ENCODE data around the gene PRSS53.

Gene PRSS53

DNA sequence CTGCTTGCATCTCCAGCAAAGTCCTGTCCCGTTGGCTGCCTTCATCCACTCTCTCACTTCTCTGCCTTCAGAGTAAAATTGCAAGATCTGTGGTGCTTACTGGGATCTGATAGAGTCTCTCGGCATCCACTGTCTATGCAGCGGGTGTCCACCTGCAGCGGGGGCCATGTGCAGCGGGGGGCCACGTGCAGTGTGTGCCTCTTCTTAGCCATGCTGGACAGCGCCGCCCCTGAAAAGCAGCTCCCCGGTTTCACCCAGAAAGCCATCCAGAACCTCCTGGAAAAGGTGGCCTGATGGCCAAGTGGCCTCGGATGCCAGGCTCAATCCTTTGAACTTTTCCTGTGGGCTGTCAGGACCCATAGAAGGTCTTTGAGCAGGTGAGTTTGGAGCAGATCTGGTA lies 45.9 kb downstream of the PRSS53 start:
- Histone ChIP-seq H3K4me1 (ENCODE audit: insufficient read depth, low read length) (no peaks in the 10 kb centered on the region), H3K9me3 (ENCODE audit: insufficient read depth, low read depth, low read length) (no peaks in the 10 kb centered on the region), H3K4me3 (ENCODE audit: low read length) (no peak overlapping the region; the same call in 1 of the 2 replicates), H3K27me3 (ENCODE audit: insufficient read depth, low read length) (no peaks in the 10 kb centered on the region), H3K27ac (ENCODE audit: low read length) (no peak overlapping the region), H3K9ac (ENCODE audit: low read depth, low read length) (no peak overlapping the region), H3K36me3 (ENCODE audit: insufficient read depth, low read depth, low read length) (no peaks in the 10 kb centered on the region)

DNA sequence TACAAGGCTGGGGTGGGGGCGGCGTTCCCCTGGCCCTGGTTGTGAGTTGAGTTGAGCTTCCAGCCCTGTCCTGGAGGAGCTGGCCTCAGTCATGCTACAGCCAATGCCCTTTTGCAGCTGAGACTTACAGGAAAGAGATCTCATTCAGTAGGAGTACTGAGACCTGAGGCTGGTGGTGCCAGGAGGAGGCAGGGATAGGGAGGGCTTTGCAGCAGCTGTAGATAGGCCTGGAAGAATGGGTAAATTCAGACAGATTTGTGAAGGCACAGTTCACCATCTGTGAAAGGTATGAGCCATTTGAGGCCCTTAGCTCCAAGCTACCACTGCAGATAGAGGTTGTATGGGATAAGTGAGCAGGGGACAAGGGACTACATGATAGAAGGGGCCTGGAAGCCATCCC lies 49.8 kb downstream of the PRSS53 start:
- no peak overlapping the region for H3K27ac ChIP-seq (ENCODE audit: low read length)
- peaks cover 5% of the 10 kb centered on the region; the same call in 1 of the 2 replicates for H3K36me3 ChIP-seq (ENCODE audit: insufficient read depth, low read depth, low read length)
- no peak overlapping the region for H3K9ac ChIP-seq (ENCODE audit: low read depth, low read length)

GRCh38 chr16:31036691-31037090 lies 52.1 kb downstream of the PRSS53 start:
- H3K9ac ChIP-seq (ENCODE audit: low read depth, low read length), result no peak overlapping the region
- H3K4me1 ChIP-seq (ENCODE audit: insufficient read depth, low read length), result no peaks in the 10 kb centered on the region
- H3K9me3 ChIP-seq (ENCODE audit: insufficient read depth, low read depth, low read length), result no peaks in the 10 kb centered on the region
- H3K27ac ChIP-seq (ENCODE audit: low read length), result no peak overlapping the region
- H3K36me3 ChIP-seq (ENCODE audit: insufficient read depth, low read depth, low read length), result peaks cover 5% of the 10 kb centered on the region; the same call in 1 of the 2 replicates
- H3K27me3 ChIP-seq (ENCODE audit: insufficient read depth, low read length), result no peaks in the 10 kb centered on the region; the same call in 1 of the 2 replicates
- no peak overlapping the region for H3K4me3 ChIP-seq (ENCODE audit: low read length)

More for the DNA sequence above, 49.8 kb downstream of the PRSS53 start:
- Histone ChIP-seq H3K4me1 (ENCODE audit: insufficient read depth, low read length) (no peaks in the 10 kb centered on the region), H3K27me3 (ENCODE audit: insufficient read depth, low read length) (no peaks in the 10 kb centered on the region), H3K4me3 (ENCODE audit: low read length) (no peak overlapping the region), H3K9me3 (ENCODE audit: insufficient read depth, low read depth, low read length) (no peaks in the 10 kb centered on the region)

GRCh38 chr16:31033709-31034492 lies 54.8 kb downstream of the PRSS53 start:
- H3K9me3 ChIP-seq (ENCODE audit: insufficient read depth, low read depth, low read length), result no peaks in the 10 kb centered on the region
- no peak overlapping the region for H3K27ac ChIP-seq (ENCODE audit: low read length)
- no peaks in the 10 kb centered on the region; the same call in 1 of the 2 replicates for H3K27me3 ChIP-seq (ENCODE audit: insufficient read depth, low read length)
- H3K36me3 ChIP-seq (ENCODE audit: insufficient read depth, low read depth, low read length), result peaks cover 5% of the 10 kb centered on the region; the same call in 1 of the 2 replicates
- H3K9ac ChIP-seq (ENCODE audit: low read depth, low read length), result peak overlapping the region; percentile 73; the same call in 1 of the 2 replicates
- peak overlapping the region; percentile 82 for H3K4me3 ChIP-seq (ENCODE audit: low read length)
- H3K4me1 ChIP-seq (ENCODE audit: insufficient read depth, low read length), result no peaks in the 10 kb centered on the region

Measured in iPS-20b (cell line).